NCI-H510A treated with DMSO at 0.1 percent for 48 hours (cell line): ENCODE data around the gene DHDDS.

Source experiments
- DNase-seq: peaks from one replicate; lab custom pipeline; 2025; lab: John Stamatoyannopoulos, UW

DHDDS gene

GRCh38 chr1:26418865-26419349, 13.2 kb upstream of the DHDDS start:
- DNase-seq = no peak

- no peak for DNase-seq
Measured at GRCh38 chr1:26419494-26419893, 12.6 kb upstream of the DHDDS start.

GRCh38 chr1:26429721-26430120, 2.4 kb upstream of the DHDDS start:
- DNase-seq = no peak

GRCh38 chr1:26432793-26433192, 672 bp downstream of the DHDDS start:
- no peak for DNase-seq

GRCh38 chr1:26434161-26434752, 2.1 kb downstream of the DHDDS start:
- DNase-seq = no peak

GRCh38 chr1:26438041-26438440, 5.9 kb downstream of the DHDDS start:
- DNase-seq = no peak

GRCh38 chr1:26440259-26440658, 8.1 kb downstream of the DHDDS start:
- no peak for DNase-seq

GRCh38 chr1:26449868-26450267, 17.7 kb downstream of the DHDDS start:
- DNase-seq = no peak

- DNase-seq = no peak
Measured at GRCh38 chr1:26450908-26451307, 18.8 kb downstream of the DHDDS start.

- DNase-seq = no peak
Measured at GRCh38 chr1:26452459-26453183, 20.5 kb downstream of the DHDDS start.

GRCh38 chr1:26459148-26459547, 27.0 kb downstream of the DHDDS start:
- DNase-seq = no peak

GRCh38 chr1:26459573-26460031, 27.5 kb downstream of the DHDDS start:
- DNase-seq = no peak

- no peak for DNase-seq
Measured at GRCh38 chr1:26468911-26469310, 36.8 kb downstream of the DHDDS start.

- no peak for DNase-seq
Measured at GRCh38 chr1:26469558-26469957, 37.4 kb downstream of the DHDDS start.

- DNase-seq = peak; percentile 75
Measured at GRCh38 chr1:26470878-26471497, 38.9 kb downstream of the DHDDS start.

- peak; percentile 92 for DNase-seq
Measured at GRCh38 chr1:26471498-26472319, 39.6 kb downstream of the DHDDS start.

- DNase-seq = peak; percentile 93
Measured at GRCh38 chr1:26472320-26472900, 40.3 kb downstream of the DHDDS start, which contains the start of gene HMGN2. TSS of gene HMGN2 (plus strand) at chr1:26472440. CDS start at chr1:26472613, 173 bp downstream.

GRCh38 chr1:26472901-26473845, 41.1 kb downstream of the DHDDS start:
- DNase-seq = peak; percentile 91

GRCh38 chr1:26474818-26475217, 42.7 kb downstream of the DHDDS start:
- no peak for DNase-seq

- DNase-seq = no peak
Measured at GRCh38 chr1:26475989-26476388, 43.9 kb downstream of the DHDDS start.

GRCh38 chr1:26476958-26477357, 44.8 kb downstream of the DHDDS start:
- no peak for DNase-seq
